Measurements from ENCODE around the gene ARHGAP15. TPM values are rescaled to one million over a fixed set of nuclear protein-coding genes. Genes with fewer than 3 reads are reported as not detected.

Gene ARHGAP15
- total RNA-seq, 1 donor from 2014 or later, result not detected

DNA sequence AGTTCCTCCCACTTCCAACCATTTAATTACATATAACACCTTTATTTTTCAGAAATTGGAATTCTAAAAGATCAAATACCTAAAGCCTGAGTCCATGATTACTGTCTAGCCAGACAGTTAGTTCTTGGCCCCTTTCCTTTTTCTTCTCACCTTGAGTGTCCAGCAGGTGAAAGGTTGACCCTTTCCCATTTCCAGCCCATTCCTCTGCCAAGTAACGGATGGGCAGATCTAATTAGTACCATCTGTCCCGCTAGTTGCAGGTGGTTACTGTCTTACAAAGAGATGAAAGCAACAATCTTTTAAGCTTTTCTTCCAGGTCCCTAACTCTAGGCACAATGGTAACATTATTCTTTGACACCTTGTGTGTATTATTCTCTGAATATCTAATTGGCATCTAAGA lies 506.7 kb downstream of the ARHGAP15 start:
- no peaks in the 10 kb centered on the region for H3K9me3 ChIP-seq (ENCODE audit: insufficient read depth, low read depth, low read length)
- H3K9me3 Mint-ChIP-seq (ENCODE audit: unreplicated experiment), result peaks cover 3% of the 10 kb centered on the region
- H2AFZ ChIP-seq (ENCODE audit: low read depth, low read length), result no peak overlapping the region
- H3K4me3 ChIP-seq (ENCODE audit: insufficient read depth, low read depth, low read length), result no peak overlapping the region
- no peak overlapping the region for H3K9ac ChIP-seq (ENCODE audit: low read length)
- no peaks in the 10 kb centered on the region for H3K79me2 ChIP-seq (ENCODE audit: insufficient read depth, low read length)
- no peak overlapping the region for H3K4me3 Mint-ChIP-seq (ENCODE audit: unreplicated experiment)
- no peak overlapping the region for H3K4me2 ChIP-seq (ENCODE audit: low read length)
- H3K4me1 Mint-ChIP-seq (ENCODE audit: low read depth, unreplicated experiment), result no peaks in the 10 kb centered on the region
- peaks cover 1% of the 10 kb centered on the region for H3K36me3 Mint-ChIP-seq (ENCODE audit: low read depth, unreplicated experiment)
- no peak overlapping the region for H3K27ac ChIP-seq (ENCODE audit: low read depth, low read length)
- H3K27me3 Mint-ChIP-seq (ENCODE audit: low read depth, unreplicated experiment), result no peaks in the 10 kb centered on the region
- no peak for DNase-seq (ENCODE audit: low read depth)
- H3K27ac Mint-ChIP-seq (ENCODE audit: unreplicated experiment), result no peak overlapping the region
- H3K36me3 ChIP-seq (ENCODE audit: insufficient read depth, low read length), result no peaks in the 10 kb centered on the region
- H4K20me1 ChIP-seq (ENCODE audit: insufficient read depth, low read length), result no peaks in the 10 kb centered on the region
- H3K4me1 ChIP-seq (ENCODE audit: insufficient read depth, low read length), result no peaks in the 10 kb centered on the region
- no peaks in the 10 kb centered on the region for H3K27me3 ChIP-seq (ENCODE audit: insufficient read depth, low read length)
- TF ChIP-seq EZH2 (IDR thresholded peaks at IDR 0.05; ENCODE audit: insufficient read depth, low read length) (no peak), CTCF (IDR thresholded peaks at IDR 0.05; ENCODE audit: insufficient read depth, low read depth, low read length) (no peak)
- FAIRE-seq, result no peak

- H3K9me3 Mint-ChIP-seq (ENCODE audit: unreplicated experiment), result peaks cover 3% of the 10 kb centered on the region
- no peak overlapping the region for H3K27ac Mint-ChIP-seq (ENCODE audit: unreplicated experiment)
- no peaks in the 10 kb centered on the region for H3K4me1 Mint-ChIP-seq (ENCODE audit: low read depth, unreplicated experiment)
- Histone ChIP-seq H3K4me2 (ENCODE audit: low read length) (no peak overlapping the region), H4K20me1 (ENCODE audit: insufficient read depth, low read length) (no peaks in the 10 kb centered on the region), H3K27me3 (ENCODE audit: insufficient read depth, low read length) (no peaks in the 10 kb centered on the region), H3K4me1 (ENCODE audit: insufficient read depth, low read length) (no peaks in the 10 kb centered on the region), H3K9me3 (ENCODE audit: insufficient read depth, low read depth, low read length) (no peaks in the 10 kb centered on the region), H3K79me2 (ENCODE audit: insufficient read depth, low read length) (no peaks in the 10 kb centered on the region), H3K36me3 (ENCODE audit: insufficient read depth, low read length) (no peaks in the 10 kb centered on the region), H2AFZ (ENCODE audit: low read depth, low read length) (no peak overlapping the region), H3K4me3 (ENCODE audit: insufficient read depth, low read depth, low read length) (no peak overlapping the region), H3K9ac (ENCODE audit: low read length) (no peak overlapping the region), H3K27ac (ENCODE audit: low read depth, low read length) (no peak overlapping the region)
- peaks cover 1% of the 10 kb centered on the region for H3K36me3 Mint-ChIP-seq (ENCODE audit: low read depth, unreplicated experiment)
- FAIRE-seq (no peak), DNase-seq (ENCODE audit: low read depth) (no peak)
- no peak overlapping the region for H3K4me3 Mint-ChIP-seq (ENCODE audit: unreplicated experiment)
- no peak for TF ChIP-seq CTCF (IDR thresholded peaks at IDR 0.05; ENCODE audit: insufficient read depth, low read depth, low read length)
- no peaks in the 10 kb centered on the region for H3K27me3 Mint-ChIP-seq (ENCODE audit: low read depth, unreplicated experiment)
Observed at GRCh38 chr2:143640826-143641225, 511.6 kb downstream of the ARHGAP15 start.

DNA sequence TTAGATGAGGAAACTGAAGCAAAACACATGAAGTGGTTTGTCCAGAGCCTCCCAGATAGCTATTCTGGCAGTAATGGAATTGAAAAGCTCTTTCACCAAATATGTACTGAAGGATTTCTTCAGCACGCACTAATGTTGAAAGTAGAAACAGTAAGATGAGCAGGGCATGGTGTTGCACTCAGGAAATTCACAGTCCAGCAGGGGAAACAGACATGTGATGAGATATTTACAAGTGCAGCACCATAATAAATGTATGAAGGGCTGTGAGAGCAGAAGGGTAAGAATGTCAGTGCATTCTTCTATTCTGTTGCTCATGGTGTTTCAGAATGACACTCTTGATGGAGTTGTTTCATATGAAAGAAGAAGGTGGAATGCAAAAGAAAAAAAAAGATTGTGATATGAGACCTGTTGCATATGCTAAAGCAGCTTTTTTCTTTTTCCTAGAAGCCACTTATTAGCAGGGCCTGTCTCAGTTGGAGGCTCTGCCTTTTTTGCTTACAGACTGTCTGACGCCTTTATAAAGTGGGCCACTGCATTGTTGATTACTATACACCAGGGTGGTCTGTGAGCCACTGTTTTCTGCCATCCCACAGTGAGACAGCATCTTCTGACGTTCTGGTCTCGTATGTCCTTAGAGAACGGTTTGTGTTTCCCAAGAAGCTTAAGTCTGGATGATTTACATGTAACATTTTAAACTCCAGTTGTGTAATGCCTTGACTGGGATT lies 516.9 kb downstream of the ARHGAP15 start:
- no peaks in the 10 kb centered on the region for H4K20me1 ChIP-seq (ENCODE audit: insufficient read depth, low read length)
- no peaks in the 10 kb centered on the region for H3K4me1 Mint-ChIP-seq (ENCODE audit: low read depth, unreplicated experiment)
- no peak overlapping the region for H3K27ac Mint-ChIP-seq (ENCODE audit: unreplicated experiment)
- H3K27me3 Mint-ChIP-seq (ENCODE audit: low read depth, unreplicated experiment), result peaks cover 2% of the 10 kb centered on the region
- H3K36me3 ChIP-seq (ENCODE audit: insufficient read depth, low read length), result no peaks in the 10 kb centered on the region
- no peak overlapping the region for H2AFZ ChIP-seq (ENCODE audit: low read depth, low read length)
- no peak for TF ChIP-seq EZH2 (IDR thresholded peaks at IDR 0.05; ENCODE audit: insufficient read depth, low read length)
- TF ChIP-seq CTCF (IDR thresholded peaks at IDR 0.05; ENCODE audit: insufficient read depth, low read depth, low read length), result no peak
- H3K9ac ChIP-seq (ENCODE audit: low read length), result no peak overlapping the region
- H3K36me3 Mint-ChIP-seq (ENCODE audit: low read depth, unreplicated experiment), result no peaks in the 10 kb centered on the region
- no peaks in the 10 kb centered on the region for H3K4me1 ChIP-seq (ENCODE audit: insufficient read depth, low read length)
- H3K9me3 ChIP-seq (ENCODE audit: insufficient read depth, low read depth, low read length), result no peaks in the 10 kb centered on the region
- no peaks in the 10 kb centered on the region for H3K27me3 ChIP-seq (ENCODE audit: insufficient read depth, low read length)
- no peaks in the 10 kb centered on the region for H3K9me3 Mint-ChIP-seq (ENCODE audit: unreplicated experiment)
- no peak overlapping the region for H3K4me3 Mint-ChIP-seq (ENCODE audit: unreplicated experiment)
- DNase-seq (ENCODE audit: low read depth), result no peak
- no peak overlapping the region for H3K27ac ChIP-seq (ENCODE audit: low read depth, low read length)
- H3K4me2 ChIP-seq (ENCODE audit: low read length), result no peak overlapping the region
- FAIRE-seq, result no peak
- no peak overlapping the region for H3K4me3 ChIP-seq (ENCODE audit: insufficient read depth, low read depth, low read length)
- H3K79me2 ChIP-seq (ENCODE audit: insufficient read depth, low read length), result no peaks in the 10 kb centered on the region
